ENCODE measurements around the gene NMT1. TPM values are rescaled to one million over a fixed set of nuclear protein-coding genes. Genes with fewer than 3 reads are reported as not detected.

NMT1 gene
- total RNA-seq, 1 experiment from 2014 or later: 117 TPM

GRCh38 chr17:45118691-45119090 is 57.6 kb downstream of the NMT1 start:
- H3K9ac ChIP-seq (ENCODE audit: low read length): no peak overlapping the region
- intact Hi-C loops (cut with micrococcal nuclease): no loop called here
- CTCF ChIA-PET: interaction anchor here (1.2 kb wide), 1 partner anchor 17 kb away, joined by 6 read pairs; the partner anchor contains the start of gene ACBD4
- no peaks in the 10 kb centered on the region for H4K20me1 ChIP-seq (ENCODE audit: low read length)
- peaks cover 20% of the 10 kb centered on the region for H3K79me2 ChIP-seq (ENCODE audit: low read length)
- no peak overlapping the region for H3K4me3 ChIP-seq (ENCODE audit: low read length)
- H3K27me3 ChIP-seq (ENCODE audit: low read length): no peaks in the 10 kb centered on the region
- no peak overlapping the region for H2AFZ ChIP-seq (ENCODE audit: low read length)
- H3K36me3 ChIP-seq (ENCODE audit: low read depth, low read length): no peaks in the 10 kb centered on the region
- no peak for ATAC-seq
- no peak for TF ChIP-seq EZH2 (IDR thresholded peaks at IDR 0.05; ENCODE audit: low read length, unreplicated experiment)
- TF ChIP-seq CTCF (conservative IDR thresholded peaks at IDR 0.05; ENCODE audit: low read depth, low read length): no peak
- no peak for TF ChIP-seq EZH2phosphoT487 (IDR thresholded peaks at IDR 0.05; ENCODE audit: borderline replicate concordance, low read length)
- POLR2A ChIA-PET (ENCODE audit: unreplicated experiment): no interaction called here
- H3K4me2 ChIP-seq (ENCODE audit: low read length): no peak overlapping the region
- no peak for DNase-seq
- no TSS peak for BruUV-seq (replicated peaks)
- no peak overlapping the region for H3K27ac ChIP-seq (ENCODE audit: low read length)
- H3F3A ChIP-seq (ENCODE audit: low read length, unreplicated experiment): no peaks in the 10 kb centered on the region
- H3K9me3 ChIP-seq (ENCODE audit: low read length): no peaks in the 10 kb centered on the region
- no peaks in the 10 kb centered on the region for H3K9me2 ChIP-seq (replicated peaks; ENCODE audit: low read length)
- H3K4me1 ChIP-seq (ENCODE audit: insufficient read depth, low read length): peaks cover 18% of the 10 kb centered on the region

GRCh38 chr17:45119964-45120363 is 58.8 kb downstream of the NMT1 start:
- no peak for ATAC-seq
- Histone ChIP-seq H3K36me3 (ENCODE audit: low read depth, low read length) (no peaks in the 10 kb centered on the region), H3K79me2 (ENCODE audit: low read length) (peaks cover 28% of the 10 kb centered on the region), H3K27me3 (ENCODE audit: low read length) (no peaks in the 10 kb centered on the region), H3K27ac (ENCODE audit: low read length) (no peak overlapping the region), H4K20me1 (ENCODE audit: low read length) (no peaks in the 10 kb centered on the region), H3K4me1 (ENCODE audit: insufficient read depth, low read length) (peaks cover 31% of the 10 kb centered on the region), H3F3A (ENCODE audit: low read length, unreplicated experiment) (no peaks in the 10 kb centered on the region), H3K4me3 (ENCODE audit: low read length) (no peak overlapping the region), H3K9me2 (replicated peaks; ENCODE audit: low read length) (no peaks in the 10 kb centered on the region), H3K4me2 (ENCODE audit: low read length) (no peak overlapping the region), H3K9ac (ENCODE audit: low read length) (no peak overlapping the region), H3K9me3 (ENCODE audit: low read length) (no peaks in the 10 kb centered on the region), H2AFZ (ENCODE audit: low read length) (no peak overlapping the region)
- no peak for TF ChIP-seq EZH2 (IDR thresholded peaks at IDR 0.05; ENCODE audit: low read length, unreplicated experiment)
- no peak for TF ChIP-seq CTCF (conservative IDR thresholded peaks at IDR 0.05; ENCODE audit: low read depth, low read length)
- no peak for TF ChIP-seq EZH2phosphoT487 (IDR thresholded peaks at IDR 0.05; ENCODE audit: borderline replicate concordance, low read length)
- ChIA-PET POLR2A (ENCODE audit: unreplicated experiment) (no interaction called here), CTCF (no interaction called here)
- DNase-seq: no peak
- intact Hi-C loops (cut with micrococcal nuclease): no loop called here
- BruUV-seq (replicated peaks): no TSS peak

- TF ChIP-seq EZH2phosphoT487 (IDR thresholded peaks at IDR 0.05; ENCODE audit: borderline replicate concordance, low read length) (no peak), EZH2 (IDR thresholded peaks at IDR 0.05; ENCODE audit: low read length, unreplicated experiment) (no peak), CTCF (conservative IDR thresholded peaks at IDR 0.05; ENCODE audit: low read depth, low read length) (no peak)
- ChIA-PET POLR2A (ENCODE audit: unreplicated experiment) (no interaction called here), CTCF (no interaction called here)
- Histone ChIP-seq H3K4me1 (ENCODE audit: insufficient read depth, low read length) (peaks cover 31% of the 10 kb centered on the region), H3K9ac (ENCODE audit: low read length) (no peak overlapping the region), H3K36me3 (ENCODE audit: low read depth, low read length) (no peaks in the 10 kb centered on the region), H4K20me1 (ENCODE audit: low read length) (no peaks in the 10 kb centered on the region), H2AFZ (ENCODE audit: low read length) (no peak overlapping the region), H3K4me2 (ENCODE audit: low read length) (no peak overlapping the region), H3K9me3 (ENCODE audit: low read length) (no peaks in the 10 kb centered on the region), H3K27me3 (ENCODE audit: low read length) (no peaks in the 10 kb centered on the region), H3F3A (ENCODE audit: low read length, unreplicated experiment) (no peaks in the 10 kb centered on the region), H3K79me2 (ENCODE audit: low read length) (peaks cover 34% of the 10 kb centered on the region), H3K4me3 (ENCODE audit: low read length) (no peak overlapping the region), H3K9me2 (replicated peaks; ENCODE audit: low read length) (no peaks in the 10 kb centered on the region), H3K27ac (ENCODE audit: low read length) (no peak overlapping the region)
- intact Hi-C loops (cut with micrococcal nuclease): no loop called here
- no TSS peak for BruUV-seq (replicated peaks)
- no peak for DNase-seq
- ATAC-seq: no peak
Measured at GRCh38 chr17:45120558-45120957, 59.4 kb downstream of the NMT1 start.

Measured in PC-3 (cell line).